Breast epithelium (tissue), 4 donors: ENCODE results near the gene SH2B3. TPM values are rescaled to one million over a fixed set of nuclear protein-coding genes. Genes with fewer than 3 reads are reported as not detected.
"Not testable (repeated sequence)": the region's sequence is repeated elsewhere in the genome, so short reads cannot be mapped to it uniquely, and the experiment has no call there.

ENCODE experiments used
- DNase-seq, 2 donors: peaks; one replicate each; pipeline ENCODE4 v3.0.0-alpha.2; 2019; ENCODE audit warnings: low spot score in 2 of 2
- H3K27ac ChIP-seq, 2 donors: fragments of 200-600 bp; sonication (generic) in 1 of 2; one replicate each; pipeline ENCODE4 v1.5.1; 2016 to 2019; ENCODE audit warnings: mild to moderate bottlenecking in 1 of 2
- H3K27me3 ChIP-seq, 2 donors: fragments of 200-600 bp; sonication (generic) in 1 of 2; one replicate each; pipeline versions ENCODE4 v1.5.1 to v1.6.0; 2017 to 2019; ENCODE audit warnings: control low read depth in 1 of 2, mild to moderate bottlenecking in 1 of 2
- H3K36me3 ChIP-seq: fragments of 200-600 bp; one replicate; pipeline ENCODE4 v1.5.1; 2019
- H3K4me1 ChIP-seq, 2 donors: fragments of 200-600 bp; sonication (generic); one replicate each; pipeline ENCODE4 v1.5.1; 2016 to 2019; ENCODE audit warnings: control low read depth in 1 of 2
- H3K4me3 ChIP-seq, 3 donors: fragments of 200-600 bp; sonication (generic); 1 replicate in 2 of 3; 2 replicates in 1 of 3; pipeline ENCODE4 v1.5.1; 2016 to 2019; ENCODE audit warnings: mild to moderate bottlenecking in 3 of 3, moderate library complexity in 2 of 3
- H3K9me3 ChIP-seq, 2 donors: fragments of 200-600 bp; sonication (generic) in 1 of 2; one replicate each; pipeline ENCODE4 v1.5.1; 2016 to 2019; ENCODE audit warnings: control low read depth in 1 of 2
- CTCF ChIP-seq, 3 donors: fragments of 450-650 bp; IDR thresholded peaks; one replicate each; pipeline ENCODE4 v1.5.1; 2016 to 2017; ENCODE audit warnings: antibody characterized with exemption in 3 of 3, mild to moderate bottlenecking in 3 of 3, moderate library complexity in 3 of 3
- POLR2A ChIP-seq: fragments of 450-650 bp; IDR thresholded peaks from one replicate; pipeline ENCODE4 v1.6.1; 2016; ENCODE audit warnings: antibody characterized with exemption, mild to moderate bottlenecking, moderate library complexity
- POLR2AphosphoS5 ChIP-seq, 3 donors: sonication (generic); formaldehyde crosslinking; IDR thresholded peaks; one replicate each; pipeline ENCODE4 v1.6.1; 2017; ENCODE audit warnings: antibody characterized with exemption in 3 of 3
- intact Hi-C: fragments of 100-400 bp; cut with DNase I; formaldehyde crosslinking; loops from one replicate; pipeline ENCODE4 v1.15.1; 2023; ENCODE audit warnings: low total_unique reads
- total RNA-seq, 3 donors: library from RNA; depleted of rRNA; stranded (reverse); fragments of >200 nt; gene quantifications; one replicate each; pipeline ENCODE4 v1.1.0, GENCODE V29; 2016

Gene SH2B3
- total RNA-seq, 3 donors from 2014 or later, result 13.9 to 27.4 (median 17.4) TPM

DNA sequence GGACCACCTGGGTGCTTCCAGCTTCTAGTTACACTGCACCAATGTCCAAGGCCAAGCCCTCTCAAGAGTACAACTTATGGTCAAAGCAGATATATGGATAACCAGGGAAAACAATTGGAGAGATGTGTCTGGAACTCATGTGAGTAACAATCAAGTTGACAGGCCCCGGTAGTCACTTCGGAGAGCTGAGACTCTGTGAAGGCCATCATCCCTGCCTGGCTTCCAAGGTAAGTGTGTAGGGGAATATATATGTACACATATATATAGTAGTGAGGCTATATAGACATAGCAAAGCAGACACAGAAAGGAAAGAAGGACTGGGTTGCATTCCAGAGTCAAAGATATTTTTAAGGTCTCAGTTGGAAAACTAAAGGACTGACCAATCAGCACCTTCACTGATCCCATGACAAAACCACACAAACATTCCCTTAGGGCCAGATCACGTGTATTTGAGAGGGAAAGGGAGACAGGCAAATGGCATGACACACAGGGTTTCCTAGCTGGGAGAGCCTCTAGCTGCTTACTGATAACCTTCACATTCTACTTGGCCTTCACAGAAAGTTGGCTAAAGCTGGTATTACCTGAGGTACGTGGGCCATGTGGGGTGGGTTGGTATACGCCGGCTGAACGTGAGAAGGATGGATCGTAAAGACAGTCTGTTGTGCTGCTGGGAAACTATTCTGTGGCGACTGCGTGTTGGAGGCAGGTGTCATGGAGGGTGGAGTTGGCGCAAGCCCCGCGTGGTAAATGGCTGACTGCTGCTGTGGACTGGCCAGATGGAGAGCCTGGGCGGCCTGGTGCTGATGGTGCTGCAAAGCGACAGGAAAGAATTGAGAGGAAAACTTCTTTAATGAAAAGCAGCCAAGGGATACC, 50.0 kb downstream of the SH2B3 start:
- Histone ChIP-seq H3K27me3 (no peaks in the 10 kb centered on the region), H3K27ac (peak overlapping the region in 1 of 2 donors; percentile 16), H3K4me3 (no peak overlapping the region), H3K4me1 (no peaks in the 10 kb centered on the region), H3K36me3 (peaks cover 9% of the 10 kb centered on the region), H3K9me3 (no peaks in the 10 kb centered on the region)
- intact Hi-C loops, result no loop called here
- TF ChIP-seq POLR2AphosphoS5 (IDR thresholded peaks at IDR 0.05), result no peak
- TF ChIP-seq CTCF (IDR thresholded peaks at IDR 0.05), result no peak
- no peak for TF ChIP-seq POLR2A
- peak in 1 of 2 donors; percentile 5 for DNase-seq

DNA sequence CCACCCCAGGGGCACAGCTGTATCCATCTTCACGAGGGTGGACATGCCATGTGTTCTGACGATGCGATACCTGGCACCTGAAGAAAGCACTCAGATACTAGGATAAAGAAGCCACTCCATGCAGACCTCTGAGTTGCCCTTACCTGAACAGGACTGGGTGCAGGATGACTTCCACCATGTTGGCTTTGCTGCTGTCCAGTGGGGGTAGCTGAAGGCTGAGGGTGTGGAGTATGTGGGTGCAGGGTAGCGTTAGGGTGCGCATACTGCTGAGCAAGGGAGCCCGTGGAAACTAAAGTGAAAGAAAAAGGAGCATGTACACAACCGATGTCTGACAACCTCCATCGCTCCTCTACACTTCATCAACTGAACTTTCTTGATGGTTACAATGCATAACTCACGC, 51.3 kb downstream of the SH2B3 start:
- no peaks in the 10 kb centered on the region for H3K9me3 ChIP-seq
- H3K4me3 ChIP-seq, result no peak overlapping the region
- TF ChIP-seq CTCF (IDR thresholded peaks at IDR 0.05) (no peak), POLR2A (no peak), POLR2AphosphoS5 (IDR thresholded peaks at IDR 0.05) (no peak)
- H3K36me3 ChIP-seq, result peaks cover 9% of the 10 kb centered on the region
- H3K27ac ChIP-seq, result no peak overlapping the region
- intact Hi-C loops, result no loop called here
- DNase-seq, result peak in 1 of 2 donors; percentile 11
- no peaks in the 10 kb centered on the region for H3K4me1 ChIP-seq
- H3K27me3 ChIP-seq, result no peaks in the 10 kb centered on the region

DNA sequence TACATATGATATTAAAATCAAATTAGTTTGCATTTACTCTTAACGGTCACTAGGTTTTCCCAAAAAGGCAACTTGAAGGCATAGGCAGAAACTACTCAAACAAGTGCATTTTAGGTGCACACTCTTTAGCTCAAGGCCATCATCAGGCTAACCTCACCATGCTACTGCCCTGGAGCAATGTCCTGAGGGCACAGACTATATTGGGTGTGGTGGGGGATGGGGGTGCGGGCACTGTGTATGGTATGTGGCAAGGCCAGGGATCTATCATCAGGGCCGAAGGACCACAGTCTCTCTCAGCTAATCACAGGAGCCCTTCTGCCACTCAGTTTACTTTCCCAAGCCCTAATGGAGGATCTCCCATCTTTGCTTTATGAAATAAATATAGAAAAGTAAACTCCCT, 51.9 kb downstream of the SH2B3 start:
- H3K4me1 ChIP-seq, result no peaks in the 10 kb centered on the region
- peak in 1 of 2 donors; percentile 14 for DNase-seq
- intact Hi-C loops, result no loop called here
- H3K27ac ChIP-seq, result no peak overlapping the region
- no peaks in the 10 kb centered on the region for H3K9me3 ChIP-seq
- H3K27me3 ChIP-seq, result no peaks in the 10 kb centered on the region
- H3K4me3 ChIP-seq, result no peak overlapping the region
- no peak for TF ChIP-seq CTCF (IDR thresholded peaks at IDR 0.05)
- TF ChIP-seq POLR2AphosphoS5 (IDR thresholded peaks at IDR 0.05), result no peak
- no peak for TF ChIP-seq POLR2A
- peaks cover 9% of the 10 kb centered on the region for H3K36me3 ChIP-seq

GRCh38 chr12:111458546-111459172, 52.9 kb downstream of the SH2B3 start:
- Histone ChIP-seq H3K36me3 (peaks cover 9% of the 10 kb centered on the region), H3K27ac (no peak overlapping the region), H3K9me3 (no peaks in the 10 kb centered on the region), H3K4me3 (no peak overlapping the region), H3K27me3 (no peaks in the 10 kb centered on the region), H3K4me1 (no peaks in the 10 kb centered on the region)
- DNase-seq, result peak in 1 of 2 donors; percentile 8
- intact Hi-C loops, result no loop called here
- TF ChIP-seq POLR2A (no peak), CTCF (IDR thresholded peaks at IDR 0.05) (no peak), POLR2AphosphoS5 (IDR thresholded peaks at IDR 0.05) (no peak)

- H3K27ac ChIP-seq, intact Hi-C loops, H3K9me3 ChIP-seq, H3K4me3 ChIP-seq, H3K36me3 ChIP-seq, H3K27me3 ChIP-seq, H3K4me1 ChIP-seq, DNase-seq: not testable (repeated sequence)
Observed at GRCh38 chr12:111460111-111460510, 54.4 kb downstream of the SH2B3 start.
